ENCODE data around the gene MORN1. TPM values are rescaled to one million over a fixed set of nuclear protein-coding genes. Genes with fewer than 3 reads are reported as not detected.

The MORN1 gene
- polyA plus RNA-seq, 1 donor (not counting 4 experiments of a cell fraction or from before 2014, with no cell fraction given): 2.1 TPM

DNA sequence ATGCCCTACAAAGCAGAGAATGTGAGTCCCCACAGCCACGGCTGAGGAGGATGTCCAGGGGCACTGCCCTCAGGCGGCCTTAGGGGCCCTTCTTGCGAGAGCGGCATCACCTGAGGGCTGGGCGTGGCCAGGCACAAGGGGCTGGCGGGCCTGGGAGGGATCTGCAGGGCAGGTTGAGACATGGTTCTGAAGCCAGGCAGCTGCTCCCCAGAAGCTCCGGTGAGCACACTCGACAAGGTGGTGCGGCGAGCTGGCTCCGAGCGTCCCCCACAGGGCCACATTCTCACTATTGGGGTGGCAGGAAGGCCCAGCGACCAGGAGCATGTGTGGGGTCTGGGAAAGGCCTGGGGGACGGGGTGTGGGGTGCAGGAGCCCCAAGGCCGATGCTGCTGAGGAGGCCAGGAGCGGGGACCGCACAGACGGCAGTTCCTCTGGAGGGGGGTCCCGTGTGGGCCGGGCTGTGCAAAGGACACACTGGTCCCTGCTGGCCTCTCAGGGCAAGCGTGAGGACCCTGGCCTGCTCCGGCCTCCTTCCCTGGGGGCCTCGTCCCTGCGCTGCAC, 47.2 kb downstream of the MORN1 start:
- Histone ChIP-seq H3K27ac (ENCODE audit: control insufficient read depth, insufficient read depth, low read length) (no peak overlapping the region), H3K9me1 (ENCODE audit: control insufficient read depth, extremely low read depth, insufficient read depth, low read length) (no peaks in the 10 kb centered on the region), H3K9me3 (ENCODE audit: control insufficient read depth, low read depth, low read length) (no peaks in the 10 kb centered on the region), H4K20me1 (ENCODE audit: control insufficient read depth, extremely low read depth, insufficient read depth, low read length) (no peaks in the 10 kb centered on the region), H3K27me3 (ENCODE audit: control insufficient read depth, extremely low read depth, insufficient read depth, low read length) (no peaks in the 10 kb centered on the region), H3K4me2 (ENCODE audit: control insufficient read depth, extremely low read depth, insufficient read depth, low read depth, low read length) (peak overlapping the region; percentile 45), H3K9ac (ENCODE audit: control insufficient read depth, extremely low read depth, insufficient read depth, low read length) (no peak overlapping the region), H3K4me1 (ENCODE audit: control insufficient read depth, extremely low read depth, insufficient read depth, low read length) (peaks cover 8% of the 10 kb centered on the region), H2AFZ (ENCODE audit: control insufficient read depth, low read length) (no peak overlapping the region), H3K4me3 (ENCODE audit: control insufficient read depth in 2 of 3, extremely low read depth in 1 of 3, insufficient read depth in 2 of 3, low read depth in 1 of 3, low read length in 3 of 3) (no peak overlapping the region), H3K79me2 (ENCODE audit: control insufficient read depth, insufficient read depth, low read length) (no peaks in the 10 kb centered on the region), H3K36me3 (ENCODE audit: control insufficient read depth in 2 of 2, extremely low read depth in 1 of 2, insufficient read depth in 2 of 2, low read length in 2 of 2) (no peaks in the 10 kb centered on the region)
- DNase-seq (ENCODE audit: low read depth, low spot score) (no peak), FAIRE-seq (no peak)
- dilution Hi-C loops (cut with MboI; ENCODE audit: extremely low pct_ligation_motif_present, low sequenced_read_pairs): no loop called here
- no peak for TF ChIP-seq EZH2 (IDR thresholded peaks at IDR 0.05; ENCODE audit: low read length)
- TF ChIP-seq, protein P1, sequence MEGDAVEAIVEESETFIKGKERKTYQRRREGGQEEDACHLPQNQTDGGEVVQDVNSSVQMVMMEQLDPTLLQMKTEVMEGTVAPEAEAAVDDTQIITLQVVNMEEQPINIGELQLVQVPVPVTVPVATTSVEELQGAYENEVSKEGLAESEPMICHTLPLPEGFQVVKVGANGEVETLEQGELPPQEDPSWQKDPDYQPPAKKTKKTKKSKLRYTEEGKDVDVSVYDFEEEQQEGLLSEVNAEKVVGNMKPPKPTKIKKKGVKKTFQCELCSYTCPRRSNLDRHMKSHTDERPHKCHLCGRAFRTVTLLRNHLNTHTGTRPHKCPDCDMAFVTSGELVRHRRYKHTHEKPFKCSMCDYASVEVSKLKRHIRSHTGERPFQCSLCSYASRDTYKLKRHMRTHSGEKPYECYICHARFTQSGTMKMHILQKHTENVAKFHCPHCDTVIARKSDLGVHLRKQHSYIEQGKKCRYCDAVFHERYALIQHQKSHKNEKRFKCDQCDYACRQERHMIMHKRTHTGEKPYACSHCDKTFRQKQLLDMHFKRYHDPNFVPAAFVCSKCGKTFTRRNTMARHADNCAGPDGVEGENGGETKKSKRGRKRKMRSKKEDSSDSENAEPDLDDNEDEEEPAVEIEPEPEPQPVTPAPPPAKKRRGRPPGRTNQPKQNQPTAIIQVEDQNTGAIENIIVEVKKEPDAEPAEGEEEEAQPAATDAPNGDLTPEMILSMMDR (optimal IDR thresholded peaks at IDR 0.05 in 1 of 3, IDR thresholded peaks at IDR 0.05 in 1 of 3, conservative IDR thresholded peaks at IDR 0.05 in 1 of 3; ENCODE audit: extremely low read depth in 1 of 3, insufficient read depth in 2 of 3, low read length in 3 of 3): no peak

- Histone ChIP-seq H3K4me1 (ENCODE audit: control insufficient read depth, extremely low read depth, insufficient read depth, low read length) (peaks cover 8% of the 10 kb centered on the region), H3K4me2 (ENCODE audit: control insufficient read depth, extremely low read depth, insufficient read depth, low read depth, low read length) (no peak overlapping the region), H2AFZ (ENCODE audit: control insufficient read depth, low read length) (no peak overlapping the region), H3K9ac (ENCODE audit: control insufficient read depth, extremely low read depth, insufficient read depth, low read length) (no peak overlapping the region), H3K27ac (ENCODE audit: control insufficient read depth, insufficient read depth, low read length) (no peak overlapping the region), H4K20me1 (ENCODE audit: control insufficient read depth, extremely low read depth, insufficient read depth, low read length) (no peaks in the 10 kb centered on the region), H3K9me3 (ENCODE audit: control insufficient read depth, low read depth, low read length) (no peaks in the 10 kb centered on the region), H3K27me3 (ENCODE audit: control insufficient read depth, extremely low read depth, insufficient read depth, low read length) (no peaks in the 10 kb centered on the region), H3K9me1 (ENCODE audit: control insufficient read depth, extremely low read depth, insufficient read depth, low read length) (no peaks in the 10 kb centered on the region), H3K79me2 (ENCODE audit: control insufficient read depth, insufficient read depth, low read length) (no peaks in the 10 kb centered on the region), H3K4me3 (ENCODE audit: control insufficient read depth in 2 of 3, extremely low read depth in 1 of 3, insufficient read depth in 2 of 3, low read depth in 1 of 3, low read length in 3 of 3) (no peak overlapping the region), H3K36me3 (ENCODE audit: control insufficient read depth in 2 of 2, extremely low read depth in 1 of 2, insufficient read depth in 2 of 2, low read length in 2 of 2) (no peaks in the 10 kb centered on the region)
- TF ChIP-seq EZH2 (IDR thresholded peaks at IDR 0.05; ENCODE audit: low read length): no peak
- TF ChIP-seq, protein P1 (optimal IDR thresholded peaks at IDR 0.05 in 1 of 3, IDR thresholded peaks at IDR 0.05 in 1 of 3, conservative IDR thresholded peaks at IDR 0.05 in 1 of 3; ENCODE audit: extremely low read depth in 1 of 3, insufficient read depth in 2 of 3, low read length in 3 of 3): no peak
- no peak for DNase-seq (ENCODE audit: low read depth, low spot score)
- dilution Hi-C loops (cut with MboI; ENCODE audit: extremely low pct_ligation_motif_present, low sequenced_read_pairs): no loop called here
- no peak for FAIRE-seq
These were observed 48.1 kb downstream of the MORN1 start for GRCh38 chr1:2343023-2343935.
